Fibroblast of skin of left quadriceps (primary cell): ENCODE results near the gene TOMM7.
A peak's percentile ranks its signal among the peaks of the same experiment; 100 is the strongest.
"Not testable (repeated sequence)": the region's sequence is repeated elsewhere in the genome, so short reads cannot be mapped to it uniquely, and the experiment has no call there.

Experiments used
- DNase-seq, 2 experiments: peaks; one replicate each; pipeline ENCODE4 v3.0.0-alpha.2; 2013; ENCODE audit warnings: low read depth in 2 of 2

TOMM7 gene

DNA sequence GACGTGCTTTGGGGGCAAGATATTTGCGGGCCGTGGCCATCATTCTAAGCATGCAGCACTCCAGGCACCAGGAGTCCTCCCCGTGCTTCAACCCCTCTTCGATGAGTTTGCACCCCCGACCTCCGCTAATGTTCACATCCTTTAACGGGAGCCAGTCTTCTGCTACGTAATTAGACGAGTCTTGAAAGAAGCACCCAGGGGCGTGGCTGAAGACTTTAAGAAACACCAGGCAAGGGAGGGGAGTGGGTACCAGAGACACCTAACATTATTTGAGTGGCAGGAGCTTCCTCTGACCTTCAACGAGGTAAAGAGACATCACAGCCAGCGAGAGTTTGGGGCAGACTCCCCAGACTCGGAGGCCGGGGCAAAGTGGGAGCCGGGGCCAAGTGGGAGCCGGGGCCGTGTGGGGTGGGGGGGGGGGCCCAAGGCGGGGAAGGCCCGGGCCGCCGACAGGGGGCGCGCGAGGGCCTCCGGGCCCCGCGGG is 31.1 kb upstream of the TOMM7 start:
- no peak for DNase-seq

- no peak for DNase-seq
Measured at GRCh38 chr7:22853138-22853537, 30.5 kb upstream of the TOMM7 start.

GRCh38 chr7:22851145-22851544 is 28.5 kb upstream of the TOMM7 start:
- DNase-seq = no peak

DNA sequence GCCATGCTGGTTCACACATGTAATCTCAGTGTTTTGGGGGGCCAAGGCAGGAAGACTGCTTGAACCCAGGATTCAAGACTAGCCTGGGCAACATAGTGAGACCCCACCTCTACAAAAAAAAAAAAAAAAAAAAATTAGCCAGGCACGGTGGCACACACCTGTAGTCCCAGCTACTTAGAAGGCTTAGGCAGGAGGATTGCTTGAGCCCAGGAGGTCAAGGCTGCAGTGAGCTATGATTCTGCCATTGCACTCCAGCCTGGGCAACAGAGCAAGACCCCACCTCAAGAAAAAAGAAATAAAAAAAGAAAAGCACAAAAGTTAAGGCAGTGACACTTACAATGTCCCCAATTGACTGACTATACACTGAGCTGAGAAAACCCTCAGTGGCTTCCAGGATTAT is 27.7 kb upstream of the TOMM7 start:
- not testable (repeated sequence) for DNase-seq

GRCh38 chr7:22849662-22850061 is 27.0 kb upstream of the TOMM7 start:
- DNase-seq = no peak

GRCh38 chr7:22849172-22849571 is 26.5 kb upstream of the TOMM7 start:
- peak in 1 of 2 experiments; percentile 33 for DNase-seq

- no peak for DNase-seq
Measured at GRCh38 chr7:22846961-22847360, 24.3 kb upstream of the TOMM7 start.

GRCh38 chr7:22845221-22845834 is 22.7 kb upstream of the TOMM7 start:
- no peak for DNase-seq

DNA sequence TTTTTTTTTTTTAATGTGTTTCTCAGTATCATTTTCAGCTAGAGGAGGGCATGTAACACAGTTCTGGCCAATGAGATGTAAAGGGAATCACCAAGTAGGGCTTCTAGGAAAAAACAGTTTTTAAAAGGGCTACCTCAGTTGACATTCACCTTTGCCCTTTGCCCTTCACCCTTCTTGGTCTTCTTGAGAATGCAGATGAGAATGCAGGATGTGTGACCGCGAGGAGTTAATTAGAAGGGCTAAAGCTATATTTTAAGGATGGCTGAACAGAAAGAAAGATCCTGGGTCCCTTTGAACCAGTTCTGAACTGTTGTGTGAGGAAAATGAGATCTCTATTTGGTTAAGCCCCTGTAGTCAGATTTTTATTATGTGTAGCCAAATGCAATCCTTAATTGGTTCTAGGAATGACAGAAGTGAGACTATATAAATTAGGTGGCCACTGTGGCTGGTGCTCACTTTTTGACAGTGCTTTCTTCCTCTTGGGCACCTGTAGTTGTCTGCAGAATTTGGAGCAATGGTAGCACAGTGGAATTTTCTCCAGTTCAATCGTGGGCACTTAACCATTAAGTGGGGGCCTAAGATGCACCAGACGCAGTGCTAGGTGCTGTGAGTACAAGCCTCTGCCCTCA is 21.1 kb upstream of the TOMM7 start:
- no peak for DNase-seq

DNA sequence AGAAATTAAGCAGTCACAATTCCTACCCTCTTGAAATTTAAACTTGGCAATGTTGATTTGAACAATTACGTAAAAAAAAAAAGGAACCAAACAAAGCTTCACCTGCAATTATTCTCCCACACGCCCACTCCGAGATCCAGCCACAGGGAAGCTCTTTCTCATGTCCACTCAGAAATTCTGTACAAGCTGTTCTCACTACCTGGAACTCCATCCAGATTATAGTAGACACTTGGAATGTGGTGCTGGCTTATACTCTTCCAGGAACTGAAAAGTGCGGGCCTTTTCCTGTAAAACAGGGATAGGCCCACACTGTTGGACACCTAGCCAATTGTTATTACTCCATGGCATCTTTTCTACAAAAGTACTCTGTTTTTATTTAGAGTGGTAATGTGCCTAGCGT is 20.3 kb upstream of the TOMM7 start:
- no peak for DNase-seq

DNA sequence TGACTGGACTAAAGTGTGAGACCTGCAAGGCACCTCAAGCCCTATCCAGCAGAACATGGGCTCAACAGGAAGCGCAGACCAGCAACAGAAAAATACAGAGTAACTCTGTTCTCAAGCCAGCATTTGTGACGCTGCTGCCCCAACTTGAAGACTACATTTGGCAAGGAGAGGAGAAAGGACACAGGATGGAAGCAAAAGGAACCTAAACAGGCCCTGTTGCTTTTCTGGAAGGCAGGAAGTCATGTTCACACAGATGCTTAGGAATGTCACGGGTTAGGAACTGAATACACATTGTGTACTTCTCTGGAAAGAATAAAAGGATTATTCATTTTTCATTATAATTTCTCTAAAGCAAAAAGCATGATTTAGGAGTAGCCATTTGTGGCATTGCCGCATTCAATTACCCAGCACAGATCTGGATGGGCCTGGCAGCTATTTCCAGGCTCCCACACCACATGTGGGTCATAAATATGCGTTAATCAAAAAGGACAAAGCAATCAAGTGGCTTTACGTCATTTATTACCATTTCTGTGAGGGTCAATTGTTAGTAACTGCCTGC is 19.8 kb upstream of the TOMM7 start:
- no peak for DNase-seq

- no peak for DNase-seq
Measured at GRCh38 chr7:22841954-22842353, 19.3 kb upstream of the TOMM7 start.

GRCh38 chr7:22837308-22837707 is 14.7 kb upstream of the TOMM7 start:
- DNase-seq = no peak

DNA sequence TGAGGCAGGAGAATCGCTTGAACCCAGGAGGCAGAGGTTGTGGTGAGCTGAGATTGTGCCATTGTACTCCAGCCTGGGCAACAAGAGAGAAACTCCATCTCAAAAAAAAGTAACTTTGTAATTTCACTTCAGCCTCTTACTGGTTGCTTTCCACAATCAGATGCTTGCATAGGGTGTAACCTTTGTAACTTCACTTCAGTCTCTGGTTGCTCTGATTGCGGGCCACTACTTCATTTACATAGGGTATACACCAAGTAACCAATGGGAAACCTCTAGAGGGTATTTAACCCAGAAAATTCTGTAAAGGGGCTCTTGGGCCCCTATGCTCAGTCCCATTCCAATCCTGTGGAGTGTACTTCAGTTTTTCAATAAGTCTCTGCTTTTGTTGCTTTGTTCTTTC is 13.9 kb upstream of the TOMM7 start:
- not testable (repeated sequence) for DNase-seq

DNA sequence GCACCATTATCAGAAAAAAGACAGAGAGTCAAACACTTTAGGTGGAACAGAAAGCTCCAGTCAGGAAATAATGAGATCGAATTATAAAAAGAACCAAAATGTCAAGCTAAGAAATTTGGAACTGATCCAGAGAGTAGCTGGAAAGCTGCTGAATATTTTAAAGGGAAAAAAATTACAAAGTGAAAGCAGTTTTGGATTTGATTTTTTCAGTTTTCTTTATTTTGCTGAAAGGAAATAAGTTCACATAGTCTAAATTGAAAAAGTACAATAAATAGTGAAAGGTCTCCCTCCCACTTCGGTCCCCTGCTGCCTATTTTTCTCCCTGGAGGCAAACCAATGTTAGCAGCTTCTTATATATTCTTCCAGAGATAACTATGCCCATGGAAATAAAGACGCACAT is 11.3 kb upstream of the TOMM7 start:
- no peak for DNase-seq

- no peak for DNase-seq
Measured at GRCh38 chr7:22833113-22833855, 10.6 kb upstream of the TOMM7 start.

DNA sequence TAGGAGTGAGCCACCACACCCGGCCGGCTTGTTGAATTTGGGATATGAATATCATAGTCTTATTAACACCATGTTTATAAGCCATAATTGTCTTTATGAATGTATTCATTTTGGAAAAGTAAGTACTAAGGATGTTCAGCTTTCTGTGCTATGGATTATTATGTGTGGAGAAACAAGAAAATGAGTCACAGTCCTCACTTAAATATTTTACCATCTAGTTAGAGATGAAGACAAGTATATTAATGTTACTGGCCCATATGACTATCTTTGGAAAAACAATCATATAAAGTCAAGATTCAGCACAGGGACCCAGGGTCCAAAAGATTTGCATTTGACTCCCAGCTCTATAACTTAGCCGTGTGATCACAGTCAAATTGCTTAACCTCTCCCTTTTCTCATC is 9.8 kb upstream of the TOMM7 start:
- no peak for DNase-seq

DNA sequence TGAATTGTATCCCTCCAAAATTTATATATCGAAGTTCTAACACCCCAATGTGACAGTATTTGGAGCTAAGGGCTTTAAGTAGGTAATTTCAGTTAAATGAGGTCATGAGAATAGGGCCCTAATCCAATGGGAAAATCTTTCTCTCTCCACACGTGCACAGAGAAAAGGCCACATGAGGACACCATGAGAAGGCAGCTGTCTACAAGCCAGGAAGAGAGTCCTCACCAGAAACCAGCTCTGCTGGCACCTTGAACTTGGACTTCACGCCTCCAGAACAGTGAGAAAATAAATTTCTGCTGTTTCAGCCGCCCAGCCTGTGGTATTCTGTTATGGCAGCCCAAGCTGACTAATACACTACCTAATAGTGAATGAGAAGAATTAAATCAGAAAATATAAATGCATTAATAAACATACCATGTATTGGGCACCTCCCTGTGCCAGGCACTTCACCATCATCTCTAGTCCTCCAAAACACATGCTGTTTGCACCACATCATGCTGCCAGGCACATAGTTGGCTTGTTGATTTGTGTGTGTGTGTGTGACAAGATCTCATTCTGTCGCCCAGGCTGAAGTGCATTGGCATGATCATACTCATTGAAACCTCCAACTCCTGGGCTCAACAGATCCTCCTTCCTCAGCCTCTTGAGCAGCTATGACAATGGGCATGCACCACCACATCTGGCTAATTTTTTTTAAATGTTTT is 9.1 kb upstream of the TOMM7 start:
- DNase-seq = no peak

GRCh38 chr7:22827563-22827962 is 4.9 kb upstream of the TOMM7 start:
- no peak for DNase-seq

GRCh38 chr7:22826593-22826992 is 3.9 kb upstream of the TOMM7 start:
- DNase-seq = no peak

DNA sequence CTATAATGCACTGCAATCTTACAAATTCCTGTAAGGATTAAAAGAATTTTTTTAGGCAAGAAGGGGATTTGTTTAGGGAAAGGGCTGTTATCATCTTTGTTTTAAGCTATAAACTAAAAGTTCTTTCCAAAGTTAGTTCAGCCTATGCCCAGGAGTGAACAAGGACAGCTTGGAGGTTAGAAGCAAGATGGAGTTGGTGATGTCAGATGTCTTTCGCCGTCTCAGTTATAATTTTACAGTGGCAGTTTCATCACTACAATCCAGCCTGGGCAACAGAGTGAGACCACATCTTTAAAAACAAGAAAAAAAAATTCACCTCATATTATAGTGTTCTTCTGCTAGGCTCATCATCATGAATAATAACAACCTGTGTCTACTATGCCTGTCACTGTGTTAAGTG is 2.1 kb upstream of the TOMM7 start:
- no peak for DNase-seq

- no peak for DNase-seq
Measured at GRCh38 chr7:22823142-22823497, 471 bp upstream of the TOMM7 start.
